Colonic mucosa (tissue), 4 donors: ENCODE measurements around the gene PHF21A. TPM values are rescaled to one million over a fixed set of nuclear protein-coding genes. Genes with fewer than 3 reads are reported as not detected.

Experiments used
- DNase-seq: peaks from one replicate; pipeline ENCODE4 v3.0.0-alpha.2; 2020
- H3K27ac ChIP-seq: fragments of 200-600 bp; one replicate; pipeline ENCODE4 v1.8.0; 2021
- H3K27me3 ChIP-seq: fragments of 200-600 bp; one replicate; pipeline ENCODE4 v1.8.0; 2021
- H3K36me3 ChIP-seq: fragments of 200-600 bp; one replicate; pipeline ENCODE4 v1.8.0; 2021
- H3K4me1 ChIP-seq: fragments of 200-600 bp; one replicate; pipeline ENCODE4 v1.8.0; 2021; ENCODE audit warnings: mild to moderate bottlenecking
- H3K4me3 ChIP-seq: fragments of 200-600 bp; one replicate; pipeline ENCODE4 v1.8.0; 2021
- H3K9ac ChIP-seq, 2 donors: one replicate each; pipeline ENCODE4 v1.7.0; 2013; ENCODE audit warnings: control low read depth in 2 of 2, low read depth in 2 of 2, low read length in 2 of 2
- H3K9me3 ChIP-seq: fragments of 200-600 bp; one replicate; pipeline ENCODE4 v1.8.0; 2021
- intact Hi-C: fragments of 100-400 bp; cut with DNase I; formaldehyde crosslinking; loops from one replicate; pipeline ENCODE4 v1.14.1; 2022
- total RNA-seq, 2 donors: library from RNA; stranded (reverse); fragmentation: NEBNext Ultra II Directional in 1 of 2; extraction: Animal tissue kit (Norgen Biotek cat#: 25700) in 1 of 2; gene quantifications; one replicate each; pipeline ENCODE4 v1.2.1, GENCODE V29; 2021
- TF ChIP-seq, protein P1 (sequence below): fragments of 200-600 bp; IDR thresholded peaks from one replicate; pipeline ENCODE4 v1.8.0; 2022; ENCODE audit warnings: antibody characterized with exemption, mild to moderate bottlenecking
- donor health status: healthy.
- donor health status: DM: no; HTN: no; CAD: no.
- donor health status: DM: no; HTN: no; CAD: no.

Gene PHF21A
- total RNA-seq, 2 donors from 2014 or later, result 17.0 to 19.1 TPM

DNA sequence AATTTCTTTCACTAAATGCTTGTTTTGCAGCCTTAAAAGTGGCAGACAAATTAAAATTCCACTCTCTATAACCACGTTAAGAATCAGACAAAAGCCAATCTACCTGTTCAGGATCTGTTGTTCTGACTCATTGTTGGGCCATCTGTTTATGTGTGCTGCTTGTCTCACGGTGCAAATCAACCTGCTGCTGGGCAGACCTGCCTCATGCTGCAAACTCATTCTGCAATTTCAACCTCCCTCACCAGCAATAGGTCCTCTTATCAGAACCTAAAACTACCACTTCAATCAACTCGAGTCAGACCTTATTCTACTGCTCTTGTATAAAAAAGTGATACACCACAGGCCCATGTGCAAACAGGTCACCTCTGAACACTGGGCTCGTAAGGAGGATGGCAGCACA is 123.7 kb downstream of the PHF21A start:
- no peaks in the 10 kb centered on the region for H3K4me1 ChIP-seq
- H3K9ac ChIP-seq, result no peak overlapping the region
- no peak overlapping the region for H3K27ac ChIP-seq
- no peak overlapping the region for H3K4me3 ChIP-seq
- no peaks in the 10 kb centered on the region for H3K36me3 ChIP-seq
- TF ChIP-seq, protein P1, sequence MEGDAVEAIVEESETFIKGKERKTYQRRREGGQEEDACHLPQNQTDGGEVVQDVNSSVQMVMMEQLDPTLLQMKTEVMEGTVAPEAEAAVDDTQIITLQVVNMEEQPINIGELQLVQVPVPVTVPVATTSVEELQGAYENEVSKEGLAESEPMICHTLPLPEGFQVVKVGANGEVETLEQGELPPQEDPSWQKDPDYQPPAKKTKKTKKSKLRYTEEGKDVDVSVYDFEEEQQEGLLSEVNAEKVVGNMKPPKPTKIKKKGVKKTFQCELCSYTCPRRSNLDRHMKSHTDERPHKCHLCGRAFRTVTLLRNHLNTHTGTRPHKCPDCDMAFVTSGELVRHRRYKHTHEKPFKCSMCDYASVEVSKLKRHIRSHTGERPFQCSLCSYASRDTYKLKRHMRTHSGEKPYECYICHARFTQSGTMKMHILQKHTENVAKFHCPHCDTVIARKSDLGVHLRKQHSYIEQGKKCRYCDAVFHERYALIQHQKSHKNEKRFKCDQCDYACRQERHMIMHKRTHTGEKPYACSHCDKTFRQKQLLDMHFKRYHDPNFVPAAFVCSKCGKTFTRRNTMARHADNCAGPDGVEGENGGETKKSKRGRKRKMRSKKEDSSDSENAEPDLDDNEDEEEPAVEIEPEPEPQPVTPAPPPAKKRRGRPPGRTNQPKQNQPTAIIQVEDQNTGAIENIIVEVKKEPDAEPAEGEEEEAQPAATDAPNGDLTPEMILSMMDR, result no peak
- no peaks in the 10 kb centered on the region for H3K9me3 ChIP-seq
- intact Hi-C loops, result no loop called here
- DNase-seq, result no peak
- no peaks in the 10 kb centered on the region for H3K27me3 ChIP-seq

DNA sequence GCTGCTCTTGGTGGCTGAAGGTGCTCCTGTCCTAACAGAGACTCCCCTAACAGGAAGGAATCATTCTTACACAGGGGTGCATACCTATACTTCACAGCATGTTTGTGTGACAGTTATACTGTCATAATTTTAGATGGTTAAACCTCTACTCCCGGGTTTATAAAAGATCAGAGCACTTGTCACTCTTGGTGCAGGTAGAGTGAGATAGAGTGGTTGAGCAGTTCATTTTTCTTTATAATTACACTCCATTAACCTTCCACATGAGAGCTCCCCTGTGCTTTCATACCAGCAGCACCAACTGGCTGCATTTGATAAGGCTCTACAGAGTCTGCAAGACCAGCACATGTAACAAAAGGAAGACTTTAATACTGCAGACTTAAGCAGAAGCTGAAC is 125.9 kb downstream of the PHF21A start:
- no peaks in the 10 kb centered on the region for H3K27me3 ChIP-seq
- no peak overlapping the region for H3K4me3 ChIP-seq
- intact Hi-C loops, result no loop called here
- no peak overlapping the region for H3K9ac ChIP-seq
- H3K4me1 ChIP-seq, result no peaks in the 10 kb centered on the region
- no peaks in the 10 kb centered on the region for H3K9me3 ChIP-seq
- H3K27ac ChIP-seq, result no peak overlapping the region
- DNase-seq, result no peak
- H3K36me3 ChIP-seq, result no peaks in the 10 kb centered on the region
- TF ChIP-seq, protein P1, result no peak

GRCh38 chr11:45994371-45995341 is 126.6 kb downstream of the PHF21A start:
- no peaks in the 10 kb centered on the region for H3K27me3 ChIP-seq
- H3K4me3 ChIP-seq, result no peak overlapping the region
- no peaks in the 10 kb centered on the region for H3K9me3 ChIP-seq
- no peak overlapping the region for H3K27ac ChIP-seq
- TF ChIP-seq, protein P1, result no peak
- H3K4me1 ChIP-seq, result no peaks in the 10 kb centered on the region
- intact Hi-C loops, result no loop called here
- no peaks in the 10 kb centered on the region for H3K36me3 ChIP-seq
- DNase-seq, result no peak
- H3K9ac ChIP-seq, result no peak overlapping the region

DNA sequence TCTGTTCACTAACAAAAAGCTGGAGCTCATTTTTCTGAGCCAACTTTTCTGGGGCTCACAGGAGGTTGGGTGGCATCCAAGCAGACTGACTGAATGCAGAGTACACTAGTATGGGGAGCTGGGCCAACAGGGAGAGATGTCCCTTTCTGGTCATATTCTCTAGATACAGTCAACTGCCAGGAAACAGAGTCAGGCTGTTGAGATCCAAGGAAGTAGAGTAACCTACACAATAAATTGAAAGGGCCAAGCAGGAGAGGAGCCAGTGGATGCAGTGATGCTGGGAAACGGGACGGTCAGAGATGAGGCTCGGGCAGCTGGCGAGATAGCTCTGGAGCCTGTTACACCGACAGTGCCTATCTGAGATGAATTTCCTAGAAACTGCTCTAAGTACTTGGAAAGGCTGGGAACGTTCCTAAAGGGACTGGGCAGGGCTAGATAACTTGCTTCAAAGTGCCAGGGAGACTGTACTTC is 127.7 kb downstream of the PHF21A start:
- peak; percentile 21 for DNase-seq
- intact Hi-C loops, result no loop called here
- Histone ChIP-seq H3K27me3 (no peaks in the 10 kb centered on the region), H3K9ac (no peak overlapping the region), H3K36me3 (no peaks in the 10 kb centered on the region), H3K9me3 (no peaks in the 10 kb centered on the region), H3K27ac (no peak overlapping the region), H3K4me3 (no peak overlapping the region), H3K4me1 (no peaks in the 10 kb centered on the region)
- TF ChIP-seq, protein P1, result no peak

- TF ChIP-seq, protein P1, result no peak
- intact Hi-C loops, result no loop called here
- H3K27ac ChIP-seq, result no peak overlapping the region
Measured at GRCh38 chr11:45988921-45989320, 132.3 kb downstream of the PHF21A start.

More at GRCh38 chr11:45988921-45989320, 132.3 kb downstream of the PHF21A start:
- no peaks in the 10 kb centered on the region for H3K4me1 ChIP-seq
- H3K9me3 ChIP-seq, result no peaks in the 10 kb centered on the region
- no peak overlapping the region for H3K4me3 ChIP-seq
- H3K9ac ChIP-seq, result no peak overlapping the region
- no peaks in the 10 kb centered on the region for H3K36me3 ChIP-seq
- H3K27me3 ChIP-seq, result no peaks in the 10 kb centered on the region
- no peak for DNase-seq
